Endothelial cell of umbilical vein (primary cell): ENCODE results near the gene CUEDC2.

ENCODE experiments used
- MYC ChIP-seq: IDR thresholded peaks from one replicate; pipeline ENCODE4 v1.6.1; 2011; ENCODE audit warnings: mild to moderate bottlenecking, low read depth, low read length
- POLR2A ChIP-seq: IDR thresholded peaks from 2 replicates; pipeline ENCODE4 v1.6.1; 2012; ENCODE audit warnings: low read depth, mild to moderate bottlenecking, control low read depth, low read length
- TF ChIP-seq, protein P1 (sequence below), 2 donors: IDR thresholded peaks; 1 replicate in 1 of 2; 2 replicates in 1 of 2; pipeline ENCODE4 v1.5.1; 2011; ENCODE audit warnings: low read length in 2 of 2, mild to moderate bottlenecking in 2 of 2, moderate library complexity in 2 of 2, control low read depth in 1 of 2, inconsistent platforms in 1 of 2, low read depth in 1 of 2; ENCODE audit not compliant: insufficient read depth in 1 of 2; ENCODE audit errors: extremely low read depth in 1 of 2
- TF ChIP-seq, protein P2 (sequence below): IDR thresholded peaks from 2 replicates; pipeline ENCODE4 v1.6.1; 2011; ENCODE audit not compliant: insufficient read depth, insufficient read length

DNA sequence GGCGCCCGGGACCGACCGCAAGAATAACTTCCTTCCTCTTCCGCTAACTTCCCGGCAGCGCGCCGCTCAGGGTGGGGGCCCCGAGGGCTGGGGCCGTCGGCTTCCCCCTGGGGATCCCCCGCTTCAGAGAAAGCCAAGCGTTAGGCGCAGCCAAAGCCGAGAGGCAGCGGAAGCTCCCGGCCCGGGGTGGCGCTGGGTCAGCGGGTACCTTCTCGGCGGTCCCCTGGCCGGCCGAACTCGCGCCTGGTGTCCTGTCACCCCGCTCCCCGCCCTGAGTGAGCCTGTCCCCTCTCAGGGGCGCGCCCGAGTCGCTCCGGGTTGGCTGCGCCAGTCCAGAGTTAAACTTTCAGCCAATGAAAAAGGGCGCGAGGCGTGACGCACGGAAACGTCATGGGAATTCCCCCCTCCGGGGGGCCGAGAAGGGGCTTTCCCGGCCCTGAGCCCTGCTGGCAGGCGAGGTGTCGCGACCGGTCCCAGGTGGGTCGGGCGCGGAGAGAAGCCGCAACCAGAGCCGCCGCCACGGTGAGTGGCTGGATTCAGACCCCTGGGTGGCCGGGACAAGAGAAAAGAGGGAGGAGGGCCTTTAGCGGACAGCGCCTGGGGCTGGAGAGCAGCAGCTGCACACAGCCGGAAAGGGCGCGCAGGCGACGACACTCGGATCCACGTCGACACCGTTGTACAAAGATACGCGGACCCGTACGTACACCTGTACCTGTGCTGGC is 38.1 kb downstream of the CUEDC2 start:
- TF ChIP-seq, protein P1, sequence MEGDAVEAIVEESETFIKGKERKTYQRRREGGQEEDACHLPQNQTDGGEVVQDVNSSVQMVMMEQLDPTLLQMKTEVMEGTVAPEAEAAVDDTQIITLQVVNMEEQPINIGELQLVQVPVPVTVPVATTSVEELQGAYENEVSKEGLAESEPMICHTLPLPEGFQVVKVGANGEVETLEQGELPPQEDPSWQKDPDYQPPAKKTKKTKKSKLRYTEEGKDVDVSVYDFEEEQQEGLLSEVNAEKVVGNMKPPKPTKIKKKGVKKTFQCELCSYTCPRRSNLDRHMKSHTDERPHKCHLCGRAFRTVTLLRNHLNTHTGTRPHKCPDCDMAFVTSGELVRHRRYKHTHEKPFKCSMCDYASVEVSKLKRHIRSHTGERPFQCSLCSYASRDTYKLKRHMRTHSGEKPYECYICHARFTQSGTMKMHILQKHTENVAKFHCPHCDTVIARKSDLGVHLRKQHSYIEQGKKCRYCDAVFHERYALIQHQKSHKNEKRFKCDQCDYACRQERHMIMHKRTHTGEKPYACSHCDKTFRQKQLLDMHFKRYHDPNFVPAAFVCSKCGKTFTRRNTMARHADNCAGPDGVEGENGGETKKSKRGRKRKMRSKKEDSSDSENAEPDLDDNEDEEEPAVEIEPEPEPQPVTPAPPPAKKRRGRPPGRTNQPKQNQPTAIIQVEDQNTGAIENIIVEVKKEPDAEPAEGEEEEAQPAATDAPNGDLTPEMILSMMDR (IDR thresholded peaks at IDR 0.05; ENCODE audit: extremely low read depth in 1 of 2, insufficient read depth in 1 of 2, low read depth in 1 of 2, low read length in 2 of 2): no peak
- TF ChIP-seq POLR2A (no peak), MYC (no peak)
- TF ChIP-seq, protein P2, sequence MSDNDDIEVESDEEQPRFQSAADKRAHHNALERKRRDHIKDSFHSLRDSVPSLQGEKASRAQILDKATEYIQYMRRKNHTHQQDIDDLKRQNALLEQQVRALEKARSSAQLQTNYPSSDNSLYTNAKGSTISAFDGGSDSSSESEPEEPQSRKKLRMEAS: no peak
